NCI-H524 (cell line): Measurements from ENCODE around the gene ONECUT2.

ENCODE experiments used
- DNase-seq, 2 experiments: peaks; one replicate each; lab custom pipeline; 2025; lab: John Stamatoyannopoulos, UW

The ONECUT2 gene

GRCh38 chr18:57523171-57523956, 88.2 kb downstream of the ONECUT2 start:
- peak; percentile 59 to 87 for DNase-seq

- DNase-seq = peak in 1 of 2 experiments; percentile 67
Measured at GRCh38 chr18:57527556-57528229, 92.5 kb downstream of the ONECUT2 start.

- DNase-seq = no peak
Measured at GRCh38 chr18:57529151-57529550, 94.0 kb downstream of the ONECUT2 start.

GRCh38 chr18:57533006-57533867, 98.1 kb downstream of the ONECUT2 start:
- no peak for DNase-seq

- no peak for DNase-seq
Measured at GRCh38 chr18:57533868-57534510, 98.8 kb downstream of the ONECUT2 start.

GRCh38 chr18:57534511-57534909, 99.3 kb downstream of the ONECUT2 start:
- peak in 1 of 2 experiments; percentile 36 for DNase-seq

- no peak for DNase-seq
Measured at GRCh38 chr18:57538614-57539013, 103.4 kb downstream of the ONECUT2 start.

- no peak for DNase-seq
Measured at GRCh38 chr18:57539702-57540101, 104.5 kb downstream of the ONECUT2 start.
